ENCODE data around the gene CDC42SE2. TPM values are rescaled to one million over a fixed set of nuclear protein-coding genes. Genes with fewer than 3 reads are reported as not detected.
A peak's percentile ranks its signal among the peaks of the same experiment; 100 is the strongest.

CDC42SE2 gene
- total RNA-seq, 2 experiments from 2014 or later: 100 to 102 TPM

GRCh38 chr5:131281868-131282234 lies 18.0 kb downstream of the CDC42SE2 start:
- Mint-ChIP-seq H3K27ac (peak overlapping the region; percentile 98), H3K4me3 (peak overlapping the region; percentile 74), H3K4me1 (ENCODE audit: low read depth) (peaks cover 85% of the 10 kb centered on the region), H3K27me3 (no peaks in the 10 kb centered on the region), H3K9me3 (peaks cover 2% of the 10 kb centered on the region), H3K36me3 (ENCODE audit: low read depth) (peaks cover 62% of the 10 kb centered on the region)
- intact Hi-C loops (cut with micrococcal nuclease): loop anchor here (2.0 kb wide), 1 partner anchor 101 kb away; no protein-coding TSS in a partner anchor
- POLR2A ChIA-PET: interaction anchor here (0.6 to 3.8 kb wide), 6 partner anchors 9 to 101 kb away, joined by 3 to 33 read pairs (median 8); partner anchors contain the start of gene CDC42SE2
- no peak for TF ChIP-seq CTCF (IDR thresholded peaks at IDR 0.05)
- no peak for DNase-seq
- no peak for ATAC-seq
- CTCF ChIA-PET: interaction anchor here (3.3 kb wide), 1 partner anchor 16 kb away, joined by 22 read pairs; no protein-coding TSS in a partner anchor

- H3K36me3 Mint-ChIP-seq (ENCODE audit: low read depth): peaks cover 62% of the 10 kb centered on the region
Observed at GRCh38 chr5:131282235-131282634, 18.4 kb downstream of the CDC42SE2 start.

GRCh38 chr5:131285703-131286399 lies 22.0 kb downstream of the CDC42SE2 start:
- H3K27me3 Mint-ChIP-seq: no peaks in the 10 kb centered on the region
- no peak for TF ChIP-seq CTCF (IDR thresholded peaks at IDR 0.05)
- peaks cover 75% of the 10 kb centered on the region for H3K4me1 Mint-ChIP-seq (ENCODE audit: low read depth)
- CTCF ChIA-PET: interaction anchor here (1.0 to 1.8 kb wide), 4 partner anchors 29 to 100 kb away, joined by 3 to 9 read pairs (median 4); no protein-coding TSS in a partner anchor
- peaks cover 54% of the 10 kb centered on the region for H3K36me3 Mint-ChIP-seq (ENCODE audit: low read depth)
- intact Hi-C loops (cut with micrococcal nuclease): loop anchor here (5.0 kb wide), 1 partner anchor 36 kb away; no protein-coding TSS in a partner anchor
- ATAC-seq (peak; percentile 23), DNase-seq (no peak)
- POLR2A ChIA-PET: interaction anchor here (0.7 to 2.6 kb wide), 9 partner anchors 10 to 98 kb away, joined by 3 to 6 read pairs (median 3); no protein-coding TSS in a partner anchor
- H3K9me3 Mint-ChIP-seq: no peaks in the 10 kb centered on the region
- H3K27ac Mint-ChIP-seq: peak overlapping the region; percentile 98
- H3K4me3 Mint-ChIP-seq: no peak overlapping the region

More at GRCh38 chr5:131282235-131282634, 18.4 kb downstream of the CDC42SE2 start:
- peak overlapping the region; percentile 98 for H3K27ac Mint-ChIP-seq
- no peak for ATAC-seq
- H3K4me3 Mint-ChIP-seq: peak overlapping the region; percentile 74
- no peak for DNase-seq
- CTCF ChIA-PET: interaction anchor here (3.3 kb wide), 1 partner anchor 16 kb away, joined by 22 read pairs; no protein-coding TSS in a partner anchor
- no peaks in the 10 kb centered on the region for H3K27me3 Mint-ChIP-seq
- intact Hi-C loops (cut with micrococcal nuclease): no loop called here
- POLR2A ChIA-PET: interaction anchor here (0.6 to 3.8 kb wide), 3 partner anchors 10 to 69 kb away, joined by 3 to 33 read pairs (median 9); partner anchors contain the start of gene CDC42SE2
- no peak for TF ChIP-seq CTCF (IDR thresholded peaks at IDR 0.05)
- H3K9me3 Mint-ChIP-seq: peaks cover 2% of the 10 kb centered on the region
- H3K4me1 Mint-ChIP-seq (ENCODE audit: low read depth): peaks cover 85% of the 10 kb centered on the region

- DNase-seq (no peak), ATAC-seq (no peak)
- no peak for TF ChIP-seq CTCF (IDR thresholded peaks at IDR 0.05)
- H3K4me3 Mint-ChIP-seq: no peak overlapping the region
- H3K27ac Mint-ChIP-seq: peak overlapping the region; percentile 66
- no peaks in the 10 kb centered on the region for H3K27me3 Mint-ChIP-seq
- intact Hi-C loops (cut with micrococcal nuclease): loop anchor here (5.0 kb wide), 1 partner anchor 36 kb away; no protein-coding TSS in a partner anchor
- ChIA-PET CTCF (interaction anchor here (1.6 to 1.8 kb wide), 2 partner anchors 92 to 96 kb away, joined by 6 to 9 read pairs; no protein-coding TSS in a partner anchor), POLR2A (interaction anchor here (0.7 to 2.6 kb wide), 6 partner anchors 12 to 98 kb away, joined by 3 to 6 read pairs (median 3); no protein-coding TSS in a partner anchor)
- H3K4me1 Mint-ChIP-seq (ENCODE audit: low read depth): peaks cover 74% of the 10 kb centered on the region
- H3K36me3 Mint-ChIP-seq (ENCODE audit: low read depth): peaks cover 51% of the 10 kb centered on the region
- no peaks in the 10 kb centered on the region for H3K9me3 Mint-ChIP-seq
Observed at GRCh38 chr5:131286400-131286715, 22.5 kb downstream of the CDC42SE2 start.

All from activated CD8-positive, alpha-beta T cell treated with anti-CD3 and anti-CD28 coated beads for 36 hours (primary cell).